HL-60 (cell line): ENCODE results near the gene RHAG.

Source experiments
- CTCF ChIP-seq: IDR thresholded peaks from one replicate; pipeline ENCODE4 v1.5.1; 2011; ENCODE audit warnings: low read length, control low read depth, inconsistent platforms; ENCODE audit not compliant: insufficient read depth
- GABPA ChIP-seq: IDR thresholded peaks from 2 replicates; pipeline ENCODE4 v1.6.1; 2012; ENCODE audit warnings: low read depth
- POLR2AphosphoS5 ChIP-seq: IDR thresholded peaks from 2 replicates; pipeline ENCODE4 v1.6.1; 2012; ENCODE audit warnings: low read depth
- REST ChIP-seq: IDR thresholded peaks from 2 replicates; pipeline ENCODE4 v1.6.1; 2012; ENCODE audit warnings: low read depth; ENCODE audit not compliant: insufficient replicate concordance

GRCh38 chr6:49662892-49663261, 26.2 kb upstream of the RHAG start:
- no peak for TF ChIP-seq GABPA
- no peak for TF ChIP-seq CTCF
- no peak for TF ChIP-seq POLR2AphosphoS5
- no peak for TF ChIP-seq REST
